WTC11 (cell line): ENCODE data around the gene MCM5. TPM values are rescaled to one million over a fixed set of nuclear protein-coding genes. Genes with fewer than 3 reads are reported as not detected.

Source experiments
- ATAC-seq: fragments of 200-7000 bp; cut with Tn5 transposase; 2 replicates; pipeline ENCODE4 v1.10.0; 2021; ENCODE audit warnings: mild to moderate bottlenecking, moderate library complexity
- CTCF ChIA-PET: fragments of 300-600 bp; sonication (Branson Sonifier 250); formaldehyde crosslinking; loops from one replicate; lab custom pipeline; 2021; ENCODE audit warnings: antibody characterized with exemption; lab: Charles Lee
- POLR2A ChIA-PET: fragments of 350-600 bp; sonication (Branson Sonifier 250); formaldehyde crosslinking; loops from one replicate; lab custom pipeline; 2021; ENCODE audit warnings: antibody characterized with exemption; lab: Charles Lee
- DNase-seq: peaks from one replicate; pipeline ENCODE4 v3.0.0; 2021; ENCODE audit warnings: low spot score
- H3K27ac Mint-ChIP-seq: 2 replicates; pipeline ENCODE4 v1.8.0; 2021; ENCODE audit warnings: mixed read lengths
- H3K27me3 Mint-ChIP-seq: 2 replicates; pipeline ENCODE4 v1.8.0; 2021; ENCODE audit warnings: low read depth, mild to moderate bottlenecking, moderate library complexity, mixed read lengths
- H3K36me3 Mint-ChIP-seq: 2 replicates; pipeline ENCODE4 v1.8.0; 2021; ENCODE audit warnings: mixed read lengths
- H3K4me1 Mint-ChIP-seq: 2 replicates; pipeline ENCODE4 v1.8.0; 2022; ENCODE audit warnings: mixed read lengths
- H3K4me3 Mint-ChIP-seq: 2 replicates; pipeline ENCODE4 v1.8.0; 2021; ENCODE audit warnings: mild to moderate bottlenecking, moderate library complexity, mixed read lengths
- H3K9me3 Mint-ChIP-seq: 2 replicates; pipeline ENCODE4 v1.8.0; 2021; ENCODE audit warnings: mixed read lengths
- CDX4 ChIP-seq: fragments of 250-450 bp; sonication (Bioruptor Pico); IDR thresholded peaks from 2 replicates; pipeline ENCODE4 v1.9.0; 2021; ENCODE audit warnings: moderate library complexity, mild to moderate bottlenecking, inconsistent platforms, borderline replicate concordance
- ESRRA ChIP-seq: sonication (generic); formaldehyde crosslinking; IDR thresholded peaks from 2 replicates; pipeline ENCODE4 v1.8.1; 2022; ENCODE audit warnings: mild to moderate bottlenecking, missing genetic modification reagents, borderline replicate concordance
- ETV6 ChIP-seq: sonication (generic); formaldehyde crosslinking; IDR thresholded peaks from 2 replicates; pipeline ENCODE4 v1.8.1; 2022; ENCODE audit warnings: mild to moderate bottlenecking, missing genetic modification reagents
- NR2C2 ChIP-seq: sonication (generic); formaldehyde crosslinking; IDR thresholded peaks from 2 replicates; pipeline ENCODE4 v1.8.0; 2022; ENCODE audit warnings: mild to moderate bottlenecking, missing genetic modification reagents
- NR3C1 ChIP-seq: sonication (generic); formaldehyde crosslinking; conservative IDR thresholded peaks from 2 replicates; pipeline ENCODE4 v1.8.1; 2023; ENCODE audit warnings: low read depth, mild to moderate bottlenecking, missing genetic modification reagents
- SOX15 ChIP-seq: fragments of 250-450 bp; sonication (Bioruptor Pico); IDR thresholded peaks from 2 replicates; pipeline ENCODE4 v1.9.0; 2021; ENCODE audit warnings: mild to moderate bottlenecking
- USF2 ChIP-seq: sonication (generic); formaldehyde crosslinking; IDR thresholded peaks from 2 replicates; pipeline ENCODE4 v1.8.1; 2023; ENCODE audit warnings: mild to moderate bottlenecking, missing genetic modification reagents, moderate library complexity
- ZNF263 ChIP-seq: sonication (generic); formaldehyde crosslinking; IDR thresholded peaks from 2 replicates; pipeline ENCODE4 v1.8.1; 2022; ENCODE audit warnings: low read depth, mild to moderate bottlenecking, moderate library complexity, missing genetic modification reagents
- ZNF671 ChIP-seq: fragments of 250-450 bp; sonication (Bioruptor Pico); IDR thresholded peaks from 2 replicates; pipeline ENCODE4 v1.8.0; 2021; ENCODE audit warnings: mild to moderate bottlenecking
- total RNA-seq: library from RNA; stranded (reverse); gene quantifications from 3 replicates; pipeline ENCODE4 v1.2.3, GENCODE V29; 2021
- TF ChIP-seq, protein P1 (sequence below): fragments of 250-450 bp; sonication (Bioruptor Pico); IDR thresholded peaks from 2 replicates; pipeline ENCODE4 v1.9.0; 2021; ENCODE audit warnings: mild to moderate bottlenecking, borderline replicate concordance
- TF ChIP-seq, protein P2 (sequence below): fragments of 250-450 bp; sonication (Bioruptor Pico); conservative IDR thresholded peaks from 2 replicates; pipeline ENCODE4 v1.9.0; 2021; ENCODE audit warnings: mild to moderate bottlenecking
- TF ChIP-seq, protein P3 (sequence below): fragments of 250-450 bp; sonication (Bioruptor Pico); IDR thresholded peaks from 2 replicates; pipeline ENCODE4 v1.9.0; 2021; ENCODE audit warnings: mild to moderate bottlenecking
- TF ChIP-seq, protein P4 (sequence below): sonication (generic); formaldehyde crosslinking; IDR thresholded peaks from 2 replicates; pipeline ENCODE4 v1.8.0; 2022; ENCODE audit warnings: mild to moderate bottlenecking, missing genetic modification reagents

The MCM5 gene
- total RNA-seq, 1 experiment from 2014 or later = 261 TPM

DNA sequence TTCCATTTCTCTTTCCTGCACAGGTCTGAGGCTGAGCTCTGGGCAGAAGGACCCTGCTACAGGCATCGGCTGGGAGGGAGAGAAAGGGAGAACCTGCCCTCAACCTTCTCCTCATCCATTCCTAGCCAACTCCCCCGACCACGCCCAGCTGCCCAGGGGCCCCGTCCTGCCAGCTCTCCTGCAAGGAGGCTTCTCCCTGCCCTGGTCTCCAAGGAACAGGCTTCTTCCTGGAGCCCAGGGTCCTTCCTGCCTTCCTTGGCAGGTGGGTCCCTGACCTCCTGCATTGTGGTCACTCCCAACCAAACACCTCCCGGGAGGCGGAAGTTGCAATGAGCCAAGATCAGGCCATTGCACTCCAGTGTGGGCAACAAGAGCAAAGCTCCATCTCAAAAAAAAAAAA lies 31.6 kb upstream of the MCM5 start (continued):
- TF ChIP-seq USF2 (CRISPR knock-in tag) = no peak
- TF ChIP-seq, protein P1, sequence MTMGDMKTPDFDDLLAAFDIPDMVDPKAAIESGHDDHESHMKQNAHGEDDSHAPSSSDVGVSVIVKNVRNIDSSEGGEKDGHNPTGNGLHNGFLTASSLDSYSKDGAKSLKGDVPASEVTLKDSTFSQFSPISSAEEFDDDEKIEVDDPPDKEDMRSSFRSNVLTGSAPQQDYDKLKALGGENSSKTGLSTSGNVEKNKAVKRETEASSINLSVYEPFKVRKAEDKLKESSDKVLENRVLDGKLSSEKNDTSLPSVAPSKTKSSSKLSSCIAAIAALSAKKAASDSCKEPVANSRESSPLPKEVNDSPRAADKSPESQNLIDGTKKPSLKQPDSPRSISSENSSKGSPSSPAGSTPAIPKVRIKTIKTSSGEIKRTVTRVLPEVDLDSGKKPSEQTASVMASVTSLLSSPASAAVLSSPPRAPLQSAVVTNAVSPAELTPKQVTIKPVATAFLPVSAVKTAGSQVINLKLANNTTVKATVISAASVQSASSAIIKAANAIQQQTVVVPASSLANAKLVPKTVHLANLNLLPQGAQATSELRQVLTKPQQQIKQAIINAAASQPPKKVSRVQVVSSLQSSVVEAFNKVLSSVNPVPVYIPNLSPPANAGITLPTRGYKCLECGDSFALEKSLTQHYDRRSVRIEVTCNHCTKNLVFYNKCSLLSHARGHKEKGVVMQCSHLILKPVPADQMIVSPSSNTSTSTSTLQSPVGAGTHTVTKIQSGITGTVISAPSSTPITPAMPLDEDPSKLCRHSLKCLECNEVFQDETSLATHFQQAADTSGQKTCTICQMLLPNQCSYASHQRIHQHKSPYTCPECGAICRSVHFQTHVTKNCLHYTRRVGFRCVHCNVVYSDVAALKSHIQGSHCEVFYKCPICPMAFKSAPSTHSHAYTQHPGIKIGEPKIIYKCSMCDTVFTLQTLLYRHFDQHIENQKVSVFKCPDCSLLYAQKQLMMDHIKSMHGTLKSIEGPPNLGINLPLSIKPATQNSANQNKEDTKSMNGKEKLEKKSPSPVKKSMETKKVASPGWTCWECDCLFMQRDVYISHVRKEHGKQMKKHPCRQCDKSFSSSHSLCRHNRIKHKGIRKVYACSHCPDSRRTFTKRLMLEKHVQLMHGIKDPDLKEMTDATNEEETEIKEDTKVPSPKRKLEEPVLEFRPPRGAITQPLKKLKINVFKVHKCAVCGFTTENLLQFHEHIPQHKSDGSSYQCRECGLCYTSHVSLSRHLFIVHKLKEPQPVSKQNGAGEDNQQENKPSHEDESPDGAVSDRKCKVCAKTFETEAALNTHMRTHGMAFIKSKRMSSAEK (CRISPR knock-in tag) = no peak
- TF ChIP-seq, protein P2, sequence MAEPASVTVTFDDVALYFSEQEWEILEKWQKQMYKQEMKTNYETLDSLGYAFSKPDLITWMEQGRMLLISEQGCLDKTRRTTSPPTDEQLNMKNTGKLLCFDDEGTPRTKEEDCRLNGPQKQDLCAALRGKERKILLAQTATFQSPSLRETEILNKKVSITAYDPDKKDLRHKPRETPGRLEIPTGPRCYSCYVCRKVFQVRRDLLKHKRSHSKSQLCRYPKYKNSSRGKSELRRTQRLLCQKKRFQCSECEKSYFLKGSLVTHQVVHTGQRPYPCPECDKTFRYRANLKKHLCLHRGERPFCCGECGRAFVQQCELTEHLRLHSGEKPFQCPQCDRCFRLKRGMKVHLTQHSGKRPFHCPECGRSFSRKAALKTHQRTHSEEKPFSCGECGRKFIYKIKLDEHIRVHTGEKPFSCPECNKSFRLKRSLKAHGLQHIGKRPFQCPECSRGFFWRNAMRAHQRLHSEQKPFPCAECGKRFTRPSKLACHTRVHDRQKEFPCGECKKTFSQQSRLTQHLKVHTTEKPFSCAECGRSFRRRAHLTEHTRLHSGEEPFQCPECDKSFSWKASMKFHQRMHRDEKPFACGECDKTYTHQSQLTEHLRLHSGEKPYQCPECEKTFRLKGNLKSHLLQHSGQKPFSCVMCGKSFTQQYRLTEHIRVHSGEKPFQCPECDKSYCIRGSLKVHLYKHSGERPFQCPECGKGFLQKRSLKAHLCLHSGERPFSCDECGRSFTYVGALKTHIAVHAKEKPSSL (CRISPR knock-in tag) = no peak

DNA sequence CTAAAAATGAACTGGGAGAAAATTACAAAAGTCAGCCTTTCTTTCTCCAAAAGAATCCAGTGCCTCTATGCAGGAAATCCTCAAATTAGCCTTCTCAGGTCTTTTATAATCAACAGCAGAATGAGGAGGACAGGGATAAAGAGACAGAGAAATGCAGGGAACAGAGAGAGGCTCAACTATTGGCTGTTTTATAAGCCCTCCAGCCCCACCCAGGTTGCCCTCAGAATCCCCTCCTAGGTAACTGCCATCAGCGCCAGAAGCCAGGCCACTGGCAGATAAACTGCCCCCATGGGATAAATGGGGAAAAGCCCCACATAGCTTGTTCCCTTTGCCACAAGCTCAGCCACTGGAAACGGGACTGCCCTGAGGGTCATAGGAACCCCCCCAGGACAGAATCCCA lies 29.9 kb upstream of the MCM5 start:
- POLR2A ChIA-PET = no interaction called here
- Mint-ChIP-seq H3K4me3 (no peak overlapping the region), H3K27me3 (peaks cover 4% of the 10 kb centered on the region; the same call in 1 of the 2 replicates), H3K4me1 (peaks cover 33% of the 10 kb centered on the region), H3K36me3 (no peaks in the 10 kb centered on the region)
- DNase-seq = no peak
- TF ChIP-seq, protein P3, sequence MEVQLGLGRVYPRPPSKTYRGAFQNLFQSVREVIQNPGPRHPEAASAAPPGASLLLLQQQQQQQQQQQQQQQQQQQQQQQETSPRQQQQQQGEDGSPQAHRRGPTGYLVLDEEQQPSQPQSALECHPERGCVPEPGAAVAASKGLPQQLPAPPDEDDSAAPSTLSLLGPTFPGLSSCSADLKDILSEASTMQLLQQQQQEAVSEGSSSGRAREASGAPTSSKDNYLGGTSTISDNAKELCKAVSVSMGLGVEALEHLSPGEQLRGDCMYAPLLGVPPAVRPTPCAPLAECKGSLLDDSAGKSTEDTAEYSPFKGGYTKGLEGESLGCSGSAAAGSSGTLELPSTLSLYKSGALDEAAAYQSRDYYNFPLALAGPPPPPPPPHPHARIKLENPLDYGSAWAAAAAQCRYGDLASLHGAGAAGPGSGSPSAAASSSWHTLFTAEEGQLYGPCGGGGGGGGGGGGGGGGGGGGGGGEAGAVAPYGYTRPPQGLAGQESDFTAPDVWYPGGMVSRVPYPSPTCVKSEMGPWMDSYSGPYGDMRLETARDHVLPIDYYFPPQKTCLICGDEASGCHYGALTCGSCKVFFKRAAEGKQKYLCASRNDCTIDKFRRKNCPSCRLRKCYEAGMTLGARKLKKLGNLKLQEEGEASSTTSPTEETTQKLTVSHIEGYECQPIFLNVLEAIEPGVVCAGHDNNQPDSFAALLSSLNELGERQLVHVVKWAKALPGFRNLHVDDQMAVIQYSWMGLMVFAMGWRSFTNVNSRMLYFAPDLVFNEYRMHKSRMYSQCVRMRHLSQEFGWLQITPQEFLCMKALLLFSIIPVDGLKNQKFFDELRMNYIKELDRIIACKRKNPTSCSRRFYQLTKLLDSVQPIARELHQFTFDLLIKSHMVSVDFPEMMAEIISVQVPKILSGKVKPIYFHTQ (CRISPR knock-in tag) = no peak
- TF ChIP-seq ETV6 (CRISPR knock-in tag) (no peak), ZNF263 (CRISPR knock-in tag) (no peak), ZNF671 (CRISPR knock-in tag) (no peak), ESRRA (CRISPR knock-in tag) (no peak), NR2C2 (CRISPR knock-in tag) (no peak), SOX15 (no peak), CDX4 (CRISPR knock-in tag) (no peak), NR3C1 (no peak)
- TF ChIP-seq, protein P4, sequence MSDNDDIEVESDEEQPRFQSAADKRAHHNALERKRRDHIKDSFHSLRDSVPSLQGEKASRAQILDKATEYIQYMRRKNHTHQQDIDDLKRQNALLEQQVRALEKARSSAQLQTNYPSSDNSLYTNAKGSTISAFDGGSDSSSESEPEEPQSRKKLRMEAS (CRISPR knock-in tag) = no peak
- TF ChIP-seq, all 79 proteins: peak for 0
- Mint-ChIP-seq H3K27ac (no peak overlapping the region), H3K9me3 (no peaks in the 10 kb centered on the region)
- CTCF ChIA-PET = interaction anchor here (0.8 to 1.5 kb wide), 3 partner anchors 9 to 61 kb away, joined by 3 to 6 read pairs (median 4); no protein-coding TSS in a partner anchor
- no peak for ATAC-seq
